ENCODE measurements around the gene ARID5A. TPM values are rescaled to one million over a fixed set of nuclear protein-coding genes. Genes with fewer than 3 reads are reported as not detected.

The ARID5A gene
- total RNA-seq, 4 donors from 2014 or later, result 9.8 to 113 (median 18.1) TPM

DNA sequence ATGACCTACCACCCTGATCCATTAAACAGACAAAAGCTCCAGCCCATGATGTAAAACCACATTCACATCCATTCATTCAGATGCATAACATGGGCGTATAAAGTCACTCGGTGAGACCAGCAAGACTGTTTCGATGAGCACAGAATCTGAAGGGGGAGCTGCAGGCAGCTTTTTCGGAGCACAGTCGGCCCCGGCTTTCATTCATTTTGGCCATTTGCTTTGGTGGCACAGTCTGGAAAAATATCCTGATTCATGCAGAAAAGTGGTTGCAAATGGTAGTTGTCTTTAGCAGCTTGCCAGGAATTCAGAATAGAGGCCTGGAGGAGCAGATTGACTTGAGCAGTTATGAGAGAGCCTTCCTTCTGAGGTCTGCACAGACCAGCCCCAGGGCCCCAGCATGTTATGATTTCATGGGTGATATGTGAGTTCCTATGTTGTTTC is 11.2 kb downstream of the ARID5A start:
- 82% methylated on average over 6 of the region's 6 CpGs; no CpG with 5 or more reads in 1 of the 2 donors for WGBS, 2 donors (ENCODE audit: low coverage in 1 of 2)
- Histone ChIP-seq H3K9me3 (no peaks in the 10 kb centered on the region), H3K36me3 (peaks cover 0 to 10% (median 0%) of the 10 kb centered on the region in 4 donors), H3K4me3 (no peak overlapping the region), H3K27me3 (no peaks in the 10 kb centered on the region), H3K4me1 (peaks cover 0 to 4% (median 0%) of the 10 kb centered on the region in 4 donors), H3K27ac (no peak overlapping the region)
- intact Hi-C loops (cut with DNase I; ENCODE audit: low total_unique reads), result no loop called here
- TF ChIP-seq POLR2AphosphoS5 (IDR thresholded peaks at IDR 0.05) (no peak), EP300 (IDR thresholded peaks at IDR 0.05; ENCODE audit: low read depth) (no peak), POLR2A (IDR thresholded peaks at IDR 0.05) (no peak)
- TF ChIP-seq, protein P1, sequence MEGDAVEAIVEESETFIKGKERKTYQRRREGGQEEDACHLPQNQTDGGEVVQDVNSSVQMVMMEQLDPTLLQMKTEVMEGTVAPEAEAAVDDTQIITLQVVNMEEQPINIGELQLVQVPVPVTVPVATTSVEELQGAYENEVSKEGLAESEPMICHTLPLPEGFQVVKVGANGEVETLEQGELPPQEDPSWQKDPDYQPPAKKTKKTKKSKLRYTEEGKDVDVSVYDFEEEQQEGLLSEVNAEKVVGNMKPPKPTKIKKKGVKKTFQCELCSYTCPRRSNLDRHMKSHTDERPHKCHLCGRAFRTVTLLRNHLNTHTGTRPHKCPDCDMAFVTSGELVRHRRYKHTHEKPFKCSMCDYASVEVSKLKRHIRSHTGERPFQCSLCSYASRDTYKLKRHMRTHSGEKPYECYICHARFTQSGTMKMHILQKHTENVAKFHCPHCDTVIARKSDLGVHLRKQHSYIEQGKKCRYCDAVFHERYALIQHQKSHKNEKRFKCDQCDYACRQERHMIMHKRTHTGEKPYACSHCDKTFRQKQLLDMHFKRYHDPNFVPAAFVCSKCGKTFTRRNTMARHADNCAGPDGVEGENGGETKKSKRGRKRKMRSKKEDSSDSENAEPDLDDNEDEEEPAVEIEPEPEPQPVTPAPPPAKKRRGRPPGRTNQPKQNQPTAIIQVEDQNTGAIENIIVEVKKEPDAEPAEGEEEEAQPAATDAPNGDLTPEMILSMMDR (IDR thresholded peaks at IDR 0.05), result no peak
- DNase-seq, result peak; percentile 3
- in situ Hi-C loops (cut with MboI; ENCODE audit: low pct_ligation_motif_present in 1 of 4, low pct_unique_long_range_greater_than_20kb in 1 of 4, low sequenced_read_pairs in 3 of 4), result no loop called here

DNA sequence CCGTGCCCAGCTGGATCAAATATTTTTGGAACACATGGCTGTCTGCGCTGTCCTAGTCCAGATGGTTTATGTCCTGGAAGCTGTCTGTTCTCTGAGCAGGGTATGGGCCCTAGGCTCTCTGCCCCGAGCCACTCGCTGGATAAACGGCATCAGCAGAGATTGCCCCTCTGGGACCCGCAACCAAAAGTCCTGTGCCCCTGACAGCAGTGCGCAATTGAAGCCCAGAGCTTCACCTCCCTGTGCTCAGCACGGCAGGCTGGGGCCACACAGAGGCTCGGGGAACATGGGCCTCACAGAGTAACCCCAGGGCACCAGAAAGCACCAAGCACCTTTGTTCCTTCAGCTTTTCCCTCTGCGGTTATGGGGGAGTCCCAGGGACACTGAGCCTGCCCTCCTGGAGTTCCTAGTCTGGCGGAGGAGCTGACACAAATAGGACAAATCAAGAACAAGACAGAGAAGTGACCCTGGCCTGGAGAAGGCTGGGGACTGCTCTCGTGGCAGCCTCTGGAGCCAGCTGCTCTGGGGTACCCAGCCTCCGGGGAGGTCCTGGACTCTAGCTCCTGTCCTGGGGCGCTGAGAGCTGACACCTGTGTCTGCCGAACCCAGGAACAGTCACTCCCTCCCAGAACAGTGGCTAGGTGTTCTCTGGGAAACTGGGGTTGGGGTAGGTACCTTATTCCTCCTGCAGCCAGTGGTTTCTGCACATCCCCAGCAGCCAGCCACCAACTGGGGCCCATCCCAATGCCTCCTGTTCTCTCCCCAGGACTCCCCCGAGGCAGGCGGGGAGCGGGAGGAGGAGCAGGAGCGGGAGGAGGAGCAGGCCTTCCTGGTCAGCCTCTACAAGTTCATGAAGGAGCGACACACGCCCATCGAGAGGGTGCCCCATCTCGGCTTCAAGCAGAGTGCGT is 12.3 kb downstream of the ARID5A start:
- WGBS, 2 donors (ENCODE audit: low coverage in 1 of 2), result 90% methylated on average over 24 of the region's 24 CpGs; no CpG with 5 or more reads in 1 of the 2 donors
- DNase-seq, result no peak
- H3K4me1 ChIP-seq, result peaks cover 0 to under 1% (median 0%) of the 10 kb centered on the region in 4 donors
- H3K9me3 ChIP-seq, result no peaks in the 10 kb centered on the region
- intact Hi-C loops (cut with DNase I; ENCODE audit: low total_unique reads), result no loop called here
- no peak overlapping the region for H3K27ac ChIP-seq
- TF ChIP-seq POLR2A (IDR thresholded peaks at IDR 0.05) (no peak), EP300 (IDR thresholded peaks at IDR 0.05; ENCODE audit: low read depth) (no peak)
- no peak overlapping the region for H3K4me3 ChIP-seq
- H3K36me3 ChIP-seq, result peaks cover 0 to 10% (median 0%) of the 10 kb centered on the region in 4 donors
- H3K27me3 ChIP-seq, result no peaks in the 10 kb centered on the region
- in situ Hi-C loops (cut with MboI; ENCODE audit: low pct_ligation_motif_present in 1 of 4, low pct_unique_long_range_greater_than_20kb in 1 of 4, low sequenced_read_pairs in 3 of 4), result no loop called here

DNA sequence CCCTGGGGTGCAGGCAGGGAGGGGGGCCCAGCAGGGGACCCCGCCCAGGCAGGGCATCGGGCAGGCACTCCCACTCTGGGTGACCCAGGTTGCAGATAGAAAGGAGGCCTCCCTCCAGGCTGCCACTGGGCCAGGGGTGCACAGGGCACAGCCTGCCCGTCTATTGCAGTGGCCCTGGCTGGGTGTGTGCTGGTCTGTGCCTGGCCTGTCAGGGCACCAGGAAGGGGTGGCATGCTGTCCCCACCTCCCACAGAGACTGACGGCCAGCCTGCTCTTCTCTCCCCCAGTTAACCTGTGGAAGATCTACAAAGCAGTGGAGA is 12.9 kb downstream of the ARID5A start:
- in situ Hi-C loops (cut with MboI; ENCODE audit: low pct_ligation_motif_present in 1 of 4, low pct_unique_long_range_greater_than_20kb in 1 of 4, low sequenced_read_pairs in 3 of 4) (no loop called here), intact Hi-C loops (cut with DNase I; ENCODE audit: low total_unique reads) (no loop called here)
- Histone ChIP-seq H3K4me1 (peaks cover 0 to 7% (median 4%) of the 10 kb centered on the region in 4 donors), H3K36me3 (peaks cover 0 to 10% (median 0%) of the 10 kb centered on the region in 4 donors), H3K4me3 (no peak overlapping the region), H3K27me3 (no peaks in the 10 kb centered on the region), H3K9me3 (no peaks in the 10 kb centered on the region), H3K27ac (no peak overlapping the region)
- DNase-seq, result no peak
- 94% methylated on average over 4 of the region's 4 CpGs; no CpG with 5 or more reads in 1 of the 2 donors for WGBS, 2 donors (ENCODE audit: low coverage in 1 of 2)
- TF ChIP-seq EP300 (IDR thresholded peaks at IDR 0.05; ENCODE audit: low read depth) (no peak), POLR2AphosphoS5 (IDR thresholded peaks at IDR 0.05) (no peak), POLR2A (IDR thresholded peaks at IDR 0.05) (no peak)
- TF ChIP-seq, protein P1 (IDR thresholded peaks at IDR 0.05), result no peak

DNA sequence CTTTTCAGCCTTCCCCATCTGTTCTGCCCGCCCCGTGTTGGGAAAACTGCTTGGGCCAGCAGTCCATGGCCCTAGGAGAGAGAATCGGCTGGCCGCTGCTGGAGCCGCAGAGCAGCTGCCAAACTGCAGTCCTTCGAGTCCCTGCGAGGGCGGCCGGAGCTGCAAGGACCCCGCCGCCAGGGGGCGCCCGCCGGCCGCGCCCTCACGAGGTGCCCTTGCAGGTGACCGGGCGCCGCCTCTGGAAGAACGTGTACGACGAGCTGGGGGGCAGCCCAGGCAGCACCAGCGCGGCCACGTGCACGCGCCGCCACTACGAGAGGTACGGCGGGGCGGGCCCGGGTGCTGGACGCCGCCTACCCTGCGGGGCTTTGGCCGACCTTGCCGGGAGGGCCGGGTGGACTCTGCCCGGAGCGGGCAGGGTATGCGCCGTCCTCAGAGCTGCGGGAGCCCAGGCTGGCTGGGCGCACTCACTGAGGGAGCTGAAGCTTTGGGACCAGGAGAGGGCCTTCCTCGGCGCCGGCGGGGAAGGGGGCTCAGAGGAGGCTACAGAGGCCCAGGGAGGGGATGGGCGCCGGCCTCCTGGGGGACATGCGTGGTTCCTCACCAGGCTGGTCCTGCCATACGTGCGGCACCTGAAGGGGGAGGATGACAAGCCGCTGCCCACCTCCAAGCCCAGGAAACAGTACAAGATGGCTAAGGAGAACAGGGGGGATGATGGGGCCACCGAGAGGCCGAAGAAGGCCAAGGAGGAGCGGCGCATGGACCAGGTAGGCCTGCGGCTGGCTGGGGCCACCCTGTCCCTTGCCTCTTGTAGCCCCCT is 13.6 kb downstream of the ARID5A start:
- in situ Hi-C loops (cut with MboI; ENCODE audit: low pct_ligation_motif_present in 1 of 4, low pct_unique_long_range_greater_than_20kb in 1 of 4, low sequenced_read_pairs in 3 of 4), result no loop called here
- Histone ChIP-seq H3K27me3 (no peaks in the 10 kb centered on the region), H3K9me3 (no peaks in the 10 kb centered on the region), H3K27ac (no peak overlapping the region), H3K4me3 (no peak overlapping the region), H3K36me3 (peaks cover 0 to 10% (median 0%) of the 10 kb centered on the region in 4 donors), H3K4me1 (peaks cover 0 to 10% (median 6%) of the 10 kb centered on the region in 4 donors)
- intact Hi-C loops (cut with DNase I; ENCODE audit: low total_unique reads), result no loop called here
- TF ChIP-seq POLR2A (IDR thresholded peaks at IDR 0.05) (no peak), POLR2AphosphoS5 (IDR thresholded peaks at IDR 0.05) (no peak), EP300 (IDR thresholded peaks at IDR 0.05; ENCODE audit: low read depth) (no peak)
- TF ChIP-seq, protein P1 (IDR thresholded peaks at IDR 0.05), result peak; percentile 27 to 68 (median 47)
- DNase-seq, result no peak
- WGBS, 2 donors (ENCODE audit: low coverage in 1 of 2), result 90% methylated on average over 56 of the region's 61 CpGs; no CpG with 5 or more reads in 1 of the 2 donors
